ENCODE results near the gene MGLL. TPM values are rescaled to one million over a fixed set of nuclear protein-coding genes. Genes with fewer than 3 reads are reported as not detected.

The MGLL gene
- total RNA-seq, 2 experiments from 2014 or later, result 19.2 to 21.6 TPM

DNA sequence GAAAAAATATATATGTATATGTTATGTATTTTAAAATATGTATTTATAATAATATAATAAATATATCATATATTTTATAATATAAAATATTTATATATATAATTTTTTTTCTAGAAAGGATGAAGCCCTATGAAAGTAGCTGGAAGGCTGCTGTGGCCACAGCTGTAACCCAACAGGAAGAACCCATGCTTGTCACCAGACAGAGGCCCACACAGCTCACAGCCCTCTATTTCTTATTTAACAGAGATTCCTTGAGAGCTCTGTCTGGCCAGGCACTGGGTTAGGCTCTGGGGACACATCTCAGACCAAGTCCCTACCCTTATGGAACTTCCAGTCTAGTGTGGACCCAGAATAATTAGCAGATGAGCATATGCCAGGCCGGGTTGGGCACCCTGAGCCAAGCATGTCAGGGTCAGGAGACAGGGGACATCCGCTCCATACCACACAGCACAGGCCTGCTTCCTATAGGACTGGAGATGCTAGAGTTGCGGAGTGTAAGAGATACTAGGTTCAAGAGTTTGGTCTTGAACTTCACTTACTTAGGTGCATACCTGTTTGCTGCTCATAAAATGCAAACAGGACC is 20.5 kb downstream of the MGLL start:
- TF ChIP-seq EZH2phosphoT487 (IDR thresholded peaks at IDR 0.05; ENCODE audit: borderline replicate concordance, low read depth, low read length), result no peak
- TF ChIP-seq, protein P1, sequence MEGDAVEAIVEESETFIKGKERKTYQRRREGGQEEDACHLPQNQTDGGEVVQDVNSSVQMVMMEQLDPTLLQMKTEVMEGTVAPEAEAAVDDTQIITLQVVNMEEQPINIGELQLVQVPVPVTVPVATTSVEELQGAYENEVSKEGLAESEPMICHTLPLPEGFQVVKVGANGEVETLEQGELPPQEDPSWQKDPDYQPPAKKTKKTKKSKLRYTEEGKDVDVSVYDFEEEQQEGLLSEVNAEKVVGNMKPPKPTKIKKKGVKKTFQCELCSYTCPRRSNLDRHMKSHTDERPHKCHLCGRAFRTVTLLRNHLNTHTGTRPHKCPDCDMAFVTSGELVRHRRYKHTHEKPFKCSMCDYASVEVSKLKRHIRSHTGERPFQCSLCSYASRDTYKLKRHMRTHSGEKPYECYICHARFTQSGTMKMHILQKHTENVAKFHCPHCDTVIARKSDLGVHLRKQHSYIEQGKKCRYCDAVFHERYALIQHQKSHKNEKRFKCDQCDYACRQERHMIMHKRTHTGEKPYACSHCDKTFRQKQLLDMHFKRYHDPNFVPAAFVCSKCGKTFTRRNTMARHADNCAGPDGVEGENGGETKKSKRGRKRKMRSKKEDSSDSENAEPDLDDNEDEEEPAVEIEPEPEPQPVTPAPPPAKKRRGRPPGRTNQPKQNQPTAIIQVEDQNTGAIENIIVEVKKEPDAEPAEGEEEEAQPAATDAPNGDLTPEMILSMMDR (conservative IDR thresholded peaks at IDR 0.05; ENCODE audit: low read length), result no peak
- ChIA-PET CTCF (ENCODE audit: unreplicated experiment) (no interaction called here), POLR2A (no interaction called here)
- Histone ChIP-seq H3K27ac (ENCODE audit: low read depth, low read length, poor library complexity, severe bottlenecking) (no peak overlapping the region), H3K4me1 (ENCODE audit: insufficient read depth, low read length, poor library complexity, severe bottlenecking) (no peaks in the 10 kb centered on the region), H3K36me3 (ENCODE audit: insufficient read depth, low read length) (no peaks in the 10 kb centered on the region), H3K4me3 (ENCODE audit: low read depth, low read length, poor library complexity, severe bottlenecking) (no peak overlapping the region), H3K4me2 (ENCODE audit: low read length) (no peak overlapping the region), H3K9me2 (ENCODE audit: insufficient read depth, low read length) (no peaks in the 10 kb centered on the region), H2AFZ (ENCODE audit: low read length) (no peak overlapping the region), H3K9me3 (ENCODE audit: low read length) (no peaks in the 10 kb centered on the region), H3K79me2 (ENCODE audit: insufficient read depth, low read depth, low read length) (no peaks in the 10 kb centered on the region), H4K20me1 (ENCODE audit: insufficient read depth, low read length) (no peaks in the 10 kb centered on the region)
- intact Hi-C loops (cut with micrococcal nuclease; ENCODE audit: unreplicated experiment), result no loop called here
- BruUV-seq (replicated peaks), result no TSS peak
- no peak for DNase-seq (ENCODE audit: low spot score)

- Histone ChIP-seq H3K27ac (ENCODE audit: low read depth, low read length, poor library complexity, severe bottlenecking) (no peak overlapping the region), H3K79me2 (ENCODE audit: insufficient read depth, low read depth, low read length) (no peaks in the 10 kb centered on the region), H3K9me3 (ENCODE audit: low read length) (no peaks in the 10 kb centered on the region), H3K4me2 (ENCODE audit: low read length) (no peak overlapping the region), H3K4me3 (ENCODE audit: low read depth, low read length, poor library complexity, severe bottlenecking) (no peak overlapping the region), H3K9me2 (ENCODE audit: insufficient read depth, low read length) (no peaks in the 10 kb centered on the region), H3K4me1 (ENCODE audit: insufficient read depth, low read length, poor library complexity, severe bottlenecking) (no peaks in the 10 kb centered on the region), H4K20me1 (ENCODE audit: insufficient read depth, low read length) (no peaks in the 10 kb centered on the region), H2AFZ (ENCODE audit: low read length) (no peak overlapping the region), H3K36me3 (ENCODE audit: insufficient read depth, low read length) (no peaks in the 10 kb centered on the region)
- no peak for DNase-seq (ENCODE audit: low spot score)
- CTCF ChIA-PET (ENCODE audit: unreplicated experiment), result no interaction called here
- POLR2A ChIA-PET, result no interaction called here
- no TSS peak for BruUV-seq (replicated peaks)
- TF ChIP-seq, protein P1 (conservative IDR thresholded peaks at IDR 0.05; ENCODE audit: low read length), result no peak
- TF ChIP-seq EZH2phosphoT487 (IDR thresholded peaks at IDR 0.05; ENCODE audit: borderline replicate concordance, low read depth, low read length), result no peak
- intact Hi-C loops (cut with micrococcal nuclease; ENCODE audit: unreplicated experiment), result no loop called here
Observed at GRCh38 chr3:127800508-127800907, 21.8 kb downstream of the MGLL start.

DNA sequence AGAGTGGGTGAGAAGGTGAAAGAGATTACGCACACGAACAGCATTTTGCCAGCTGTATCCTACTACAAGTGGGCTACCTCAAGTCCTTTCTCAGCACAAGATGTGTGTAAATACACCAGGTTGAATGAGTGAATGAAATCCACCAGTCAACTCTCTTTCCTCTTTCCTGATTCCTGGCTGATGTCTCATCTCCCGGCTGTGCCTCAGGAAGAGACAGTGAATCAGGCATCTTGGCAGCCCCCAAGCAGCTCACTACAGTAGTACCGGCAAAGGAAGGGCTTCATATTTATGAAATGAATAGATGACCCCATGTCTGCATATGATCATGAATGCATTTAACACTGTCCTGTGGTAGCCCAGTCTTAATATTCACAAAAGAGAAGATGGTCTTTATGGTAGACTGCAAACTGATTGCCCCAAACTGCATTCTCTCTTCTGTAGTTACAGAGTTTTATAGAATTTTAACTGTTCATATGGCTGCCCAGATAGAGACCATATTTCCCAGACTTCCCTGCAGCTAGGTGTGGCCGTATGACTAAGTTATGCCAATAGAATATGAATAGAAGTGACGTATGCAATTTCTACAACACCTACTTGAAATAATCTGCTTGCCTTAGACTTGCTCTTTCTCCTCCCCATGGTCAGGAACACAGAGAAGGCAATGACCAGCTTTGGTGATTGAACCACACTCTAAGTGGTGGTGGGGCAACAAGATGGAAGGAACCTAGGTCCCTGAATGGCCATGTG is 22.7 kb downstream of the MGLL start:
- H3K36me3 ChIP-seq (ENCODE audit: insufficient read depth, low read length), result no peaks in the 10 kb centered on the region
- H3K79me2 ChIP-seq (ENCODE audit: insufficient read depth, low read depth, low read length), result no peaks in the 10 kb centered on the region
- no peak overlapping the region for H2AFZ ChIP-seq (ENCODE audit: low read length)
- POLR2A ChIA-PET, result no interaction called here
- intact Hi-C loops (cut with micrococcal nuclease; ENCODE audit: unreplicated experiment), result no loop called here
- no peak overlapping the region for H3K4me2 ChIP-seq (ENCODE audit: low read length)
- no peak for TF ChIP-seq EZH2phosphoT487 (IDR thresholded peaks at IDR 0.05; ENCODE audit: borderline replicate concordance, low read depth, low read length)
- TF ChIP-seq, protein P1 (conservative IDR thresholded peaks at IDR 0.05; ENCODE audit: low read length), result no peak
- no peaks in the 10 kb centered on the region for H4K20me1 ChIP-seq (ENCODE audit: insufficient read depth, low read length)
- DNase-seq (ENCODE audit: low spot score), result no peak
- CTCF ChIA-PET (ENCODE audit: unreplicated experiment), result no interaction called here
- H3K9me3 ChIP-seq (ENCODE audit: low read length), result no peaks in the 10 kb centered on the region
- no peaks in the 10 kb centered on the region for H3K9me2 ChIP-seq (ENCODE audit: insufficient read depth, low read length)
- no peaks in the 10 kb centered on the region for H3K4me1 ChIP-seq (ENCODE audit: insufficient read depth, low read length, poor library complexity, severe bottlenecking)
- no peak overlapping the region for H3K4me3 ChIP-seq (ENCODE audit: low read depth, low read length, poor library complexity, severe bottlenecking)
- no peak overlapping the region for H3K27ac ChIP-seq (ENCODE audit: low read depth, low read length, poor library complexity, severe bottlenecking)
- BruUV-seq (replicated peaks), result no TSS peak

All from OCI-LY7 (cell line).